BJ (cell line): ENCODE results near the gene ALG8. TPM values are rescaled to one million over a fixed set of nuclear protein-coding genes. Genes with fewer than 3 reads are reported as not detected.

Experiments used
- CTCF ChIA-PET: fragments of 350-600 bp; formaldehyde crosslinking; extraction: SDS; loops from one replicate; lab custom pipeline; 2021; ENCODE audit warnings: antibody characterized with exemption, inconsistent platforms; lab: Yijun Ruan, JAX
- POLR2A ChIA-PET: fragments of 300-600 bp; sonication (Branson Sonifier 250); formaldehyde crosslinking; extraction: SDS; loops from one replicate; lab custom pipeline; 2021; ENCODE audit warnings: antibody characterized with exemption; lab: Charles Lee
- DNase-seq: peaks from one replicate; pipeline ENCODE4 v3.0.0-alpha.2; 2011; ENCODE audit warnings: low read depth
- H3K27me3 ChIP-seq: 2 replicates; pipeline ENCODE4 v1.6.0; 2011; ENCODE audit warnings: low read length; ENCODE audit not compliant: control insufficient read depth, insufficient read depth
- H3K36me3 ChIP-seq: 2 replicates; pipeline ENCODE4 v1.5.1; 2011; ENCODE audit warnings: low read length; ENCODE audit not compliant: control insufficient read depth, insufficient read depth
- H3K4me3 ChIP-seq: 2 replicates; pipeline ENCODE4 v1.5.1; 2011; ENCODE audit warnings: low read depth, mild to moderate bottlenecking, control low read depth, low read length
- polyA plus RNA-seq: library from polyadenylated mRNA; depleted of rRNA; stranded (reverse); fragments of >200 nt; gene quantifications from 2 replicates; pipeline ENCODE4 v1.2.3, GENCODE V29; 2011
- TF ChIP-seq, protein P1 (sequence below): IDR thresholded peaks from 2 replicates; pipeline ENCODE4 v1.5.1; 2011; ENCODE audit warnings: low read depth, mild to moderate bottlenecking, control low read depth, inconsistent platforms, low read length, moderate library complexity; ENCODE audit not compliant: insufficient read depth

The ALG8 gene
- polyA plus RNA-seq, 1 experiment, result 33.9 TPM

DNA sequence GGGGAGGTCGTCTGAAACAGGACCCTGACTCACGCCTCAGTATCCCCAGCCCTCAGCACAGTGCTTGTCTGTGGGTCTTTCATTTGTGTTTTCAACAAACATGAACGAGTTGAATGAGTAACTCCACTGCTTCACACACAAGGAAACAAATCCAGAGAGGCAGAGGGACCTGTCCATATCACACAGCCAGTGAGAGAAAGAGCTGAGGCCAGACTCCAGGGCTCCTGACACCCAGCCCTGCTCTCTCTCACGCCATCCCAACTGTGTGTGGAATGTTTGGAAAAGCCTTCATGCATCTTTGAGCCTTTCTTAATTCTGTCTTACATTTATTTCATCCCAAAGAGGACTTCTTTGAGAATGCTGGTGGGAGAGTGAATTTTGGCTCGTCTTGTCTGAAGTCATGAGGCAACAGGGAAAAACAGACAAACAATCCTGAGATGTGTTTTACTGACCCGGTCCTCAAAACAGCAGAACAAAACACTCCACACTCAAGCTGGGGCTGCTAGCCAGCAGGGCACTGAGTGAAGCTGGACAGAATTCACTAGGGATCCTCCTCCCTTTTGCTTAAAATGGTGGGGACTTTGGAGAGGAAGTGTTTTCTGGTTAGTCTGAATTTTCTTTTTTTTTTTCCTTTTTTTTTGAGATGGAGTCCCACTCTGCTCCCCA lies 19.7 kb upstream of the ALG8 start:
- Histone ChIP-seq H3K4me3 (no peak overlapping the region), H3K27me3 (no peaks in the 10 kb centered on the region), H3K36me3 (no peaks in the 10 kb centered on the region)
- TF ChIP-seq, protein P1, sequence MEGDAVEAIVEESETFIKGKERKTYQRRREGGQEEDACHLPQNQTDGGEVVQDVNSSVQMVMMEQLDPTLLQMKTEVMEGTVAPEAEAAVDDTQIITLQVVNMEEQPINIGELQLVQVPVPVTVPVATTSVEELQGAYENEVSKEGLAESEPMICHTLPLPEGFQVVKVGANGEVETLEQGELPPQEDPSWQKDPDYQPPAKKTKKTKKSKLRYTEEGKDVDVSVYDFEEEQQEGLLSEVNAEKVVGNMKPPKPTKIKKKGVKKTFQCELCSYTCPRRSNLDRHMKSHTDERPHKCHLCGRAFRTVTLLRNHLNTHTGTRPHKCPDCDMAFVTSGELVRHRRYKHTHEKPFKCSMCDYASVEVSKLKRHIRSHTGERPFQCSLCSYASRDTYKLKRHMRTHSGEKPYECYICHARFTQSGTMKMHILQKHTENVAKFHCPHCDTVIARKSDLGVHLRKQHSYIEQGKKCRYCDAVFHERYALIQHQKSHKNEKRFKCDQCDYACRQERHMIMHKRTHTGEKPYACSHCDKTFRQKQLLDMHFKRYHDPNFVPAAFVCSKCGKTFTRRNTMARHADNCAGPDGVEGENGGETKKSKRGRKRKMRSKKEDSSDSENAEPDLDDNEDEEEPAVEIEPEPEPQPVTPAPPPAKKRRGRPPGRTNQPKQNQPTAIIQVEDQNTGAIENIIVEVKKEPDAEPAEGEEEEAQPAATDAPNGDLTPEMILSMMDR, result no peak
- POLR2A ChIA-PET, result no interaction called here
- no peak for DNase-seq
- CTCF ChIA-PET, result interaction anchor here (1.2 to 2.7 kb wide), 2 partner anchors 9 to 14 kb away, joined by 3 to 11 read pairs; no protein-coding TSS in a partner anchor

DNA sequence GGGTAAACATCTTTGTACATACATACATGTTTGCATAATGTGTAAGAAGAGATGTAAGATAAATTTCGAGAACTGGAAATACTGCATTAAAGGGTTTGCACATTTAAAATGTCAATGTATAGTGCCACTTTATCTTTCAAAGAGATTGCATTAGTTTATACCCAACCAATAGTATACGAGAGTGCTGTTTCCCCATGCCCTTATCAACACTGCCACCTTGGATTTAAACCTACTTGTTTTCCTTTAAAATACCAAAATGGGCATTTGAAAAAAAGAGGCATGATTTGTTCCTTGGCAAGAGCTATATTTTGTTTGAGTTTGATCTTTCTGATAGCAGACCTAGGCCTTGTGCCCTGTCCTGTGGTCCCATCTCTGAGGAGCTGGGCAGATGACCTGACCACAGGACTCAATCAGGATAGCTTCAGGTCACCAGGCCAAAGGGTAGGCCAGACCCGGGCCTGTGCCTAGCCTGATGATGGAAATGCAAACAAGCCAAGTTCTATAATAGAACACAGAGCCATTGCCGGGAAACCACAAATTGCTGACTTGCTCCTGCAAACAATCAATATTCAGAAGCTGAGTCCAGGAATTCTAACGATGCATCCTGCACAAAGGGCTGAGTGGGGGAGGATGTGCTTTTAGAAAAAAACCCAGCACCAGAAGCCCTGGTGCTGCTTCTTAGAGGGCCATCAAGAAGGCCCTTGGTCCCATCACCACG lies 16.9 kb upstream of the ALG8 start:
- CTCF ChIA-PET, result interaction anchor here (1.3 kb wide), 1 partner anchor 16 kb away, joined by 4 read pairs; the partner anchor contains the start of gene ALG8
- TF ChIP-seq, protein P1, result no peak
- no peak for DNase-seq
- no peak overlapping the region for H3K4me3 ChIP-seq
- POLR2A ChIA-PET, result no interaction called here
- H3K36me3 ChIP-seq, result no peaks in the 10 kb centered on the region
- H3K27me3 ChIP-seq, result no peaks in the 10 kb centered on the region

DNA sequence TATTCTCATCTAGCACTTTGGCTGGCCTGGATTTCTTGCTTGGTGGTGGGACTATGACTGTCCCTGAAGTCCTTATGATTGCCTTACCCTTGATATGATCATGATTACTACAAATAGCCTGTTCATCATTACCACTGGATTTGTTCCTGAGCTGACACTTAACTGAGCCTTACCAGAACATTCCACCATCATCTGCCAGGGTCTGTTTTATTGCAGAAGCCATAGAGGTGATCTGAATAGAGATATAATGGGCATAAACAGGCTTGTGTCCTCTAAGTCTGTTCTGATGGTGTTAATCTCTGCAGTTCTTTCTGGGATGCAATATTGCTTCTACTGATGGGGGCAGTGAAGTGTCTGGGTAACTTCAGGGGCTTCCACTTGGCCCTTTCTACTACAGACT lies 12.4 kb upstream of the ALG8 start:
- H3K36me3 ChIP-seq, result no peaks in the 10 kb centered on the region
- CTCF ChIA-PET, result interaction anchor here (1.0 to 1.7 kb wide), 2 partner anchors 22 to 412 kb away, joined by 3 to 4 read pairs; no protein-coding TSS in a partner anchor
- POLR2A ChIA-PET, result no interaction called here
- no peaks in the 10 kb centered on the region for H3K27me3 ChIP-seq
- no peak overlapping the region for H3K4me3 ChIP-seq
- TF ChIP-seq, protein P1, result no peak
- no peak for DNase-seq

DNA sequence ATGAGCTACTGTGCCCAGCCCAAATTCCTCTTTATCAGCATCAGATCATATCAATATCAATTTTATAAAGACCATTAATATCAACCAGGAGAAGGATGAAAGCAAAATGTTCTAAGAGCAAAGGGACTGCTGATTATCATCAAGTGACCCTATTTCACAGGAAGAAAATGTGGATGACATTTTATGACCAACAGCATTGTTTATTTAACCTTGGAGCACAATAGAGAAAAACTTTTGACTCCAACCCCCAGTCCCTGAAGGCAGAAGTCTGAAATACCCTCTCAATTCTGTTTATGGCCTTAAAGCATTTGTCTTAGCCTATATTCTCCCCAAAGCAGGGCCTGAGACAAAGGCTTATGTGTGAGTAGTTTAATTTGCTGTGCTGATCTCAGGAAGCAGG lies 11.3 kb upstream of the ALG8 start:
- POLR2A ChIA-PET, result interaction anchor here (0.6 kb wide), 2 partner anchors 8 to 70 kb away, joined by 3 to 5 read pairs; no protein-coding TSS in a partner anchor
- TF ChIP-seq, protein P1, result no peak
- no peaks in the 10 kb centered on the region for H3K36me3 ChIP-seq
- DNase-seq, result no peak
- CTCF ChIA-PET, result interaction anchor here (1.5 to 2.1 kb wide), 5 partner anchors 9 to 413 kb away, joined by 3 to 11 read pairs (median 4); partner anchors contain the start of gene ALG8
- H3K4me3 ChIP-seq, result no peak overlapping the region
- no peaks in the 10 kb centered on the region for H3K27me3 ChIP-seq

DNA sequence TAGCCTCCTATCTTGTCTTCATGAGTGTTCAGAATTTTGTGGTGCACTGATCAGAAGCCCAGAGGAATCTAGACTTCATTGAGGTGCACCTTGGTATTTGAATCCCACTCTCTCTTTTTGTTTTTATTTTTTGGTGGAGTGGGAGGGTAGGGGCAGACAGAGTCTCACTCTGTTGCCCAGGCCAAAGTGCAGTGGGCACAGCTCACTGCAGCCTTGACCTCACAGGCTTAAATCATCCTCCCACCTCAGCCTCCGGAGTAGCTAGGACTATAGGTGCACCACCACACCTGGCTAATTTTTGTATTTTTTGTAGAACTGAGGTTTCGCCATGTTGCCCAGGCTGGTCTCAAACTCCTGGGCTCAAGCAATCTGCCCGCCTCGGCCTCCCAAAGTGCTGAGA lies 10.9 kb upstream of the ALG8 start:
- Histone ChIP-seq H3K4me3 (no peak overlapping the region), H3K27me3 (no peaks in the 10 kb centered on the region), H3K36me3 (no peaks in the 10 kb centered on the region)
- TF ChIP-seq, protein P1, result no peak
- POLR2A ChIA-PET, result interaction anchor here (0.6 kb wide), 1 partner anchor 70 kb away, joined by 3 read pairs; no protein-coding TSS in a partner anchor
- CTCF ChIA-PET, result interaction anchor here (1.5 to 3.5 kb wide), 6 partner anchors 9 to 414 kb away, joined by 3 to 18 read pairs (median 5); partner anchors contain the start of gene ALG8
- no peak for DNase-seq
